ENCODE measurements around the gene OPHN1.

Gene OPHN1

GRCh38 chrX:68376373-68376772 is 56.9 kb downstream of the OPHN1 start:
- Histone ChIP-seq H3K36me3 (ENCODE audit: insufficient read depth) (no peaks in the 10 kb centered on the region), H3K4me3 (IDR thresholded peaks at IDR 0.05; ENCODE audit: insufficient read depth, low read depth, low read length) (no peak overlapping the region), H3K27ac (no peak overlapping the region), H3K4me2 (no peak overlapping the region), H3K4me1 (ENCODE audit: low read depth, poor library complexity, severe bottlenecking) (no peaks in the 10 kb centered on the region), H4K20me1 (ENCODE audit: insufficient read depth) (no peaks in the 10 kb centered on the region), H3K9ac (no peak overlapping the region), H3K27me3 (ENCODE audit: insufficient read depth, low read depth) (no peaks in the 10 kb centered on the region), H2AFZ (ENCODE audit: low read depth) (no peak overlapping the region), H3K79me2 (ENCODE audit: insufficient read depth, low read depth) (no peaks in the 10 kb centered on the region)
- no peak for TF ChIP-seq CTCF (conservative IDR thresholded peaks at IDR 0.05; ENCODE audit: low read depth, low read length)

- Histone ChIP-seq H3K4me2 (no peak overlapping the region), H3K9ac (no peak overlapping the region), H2AFZ (ENCODE audit: low read depth) (no peak overlapping the region), H3K4me1 (ENCODE audit: low read depth, poor library complexity, severe bottlenecking) (no peaks in the 10 kb centered on the region), H3K4me3 (IDR thresholded peaks at IDR 0.05; ENCODE audit: insufficient read depth, low read depth, low read length) (no peak overlapping the region), H4K20me1 (ENCODE audit: insufficient read depth) (no peaks in the 10 kb centered on the region), H3K79me2 (ENCODE audit: insufficient read depth, low read depth) (no peaks in the 10 kb centered on the region), H3K27ac (no peak overlapping the region), H3K36me3 (ENCODE audit: insufficient read depth) (no peaks in the 10 kb centered on the region), H3K27me3 (ENCODE audit: insufficient read depth, low read depth) (no peaks in the 10 kb centered on the region)
- no peak for TF ChIP-seq CTCF (conservative IDR thresholded peaks at IDR 0.05; ENCODE audit: low read depth, low read length)
Measured at GRCh38 chrX:68375803-68376202, 57.5 kb downstream of the OPHN1 start.

GRCh38 chrX:68372665-68373064 is 60.6 kb downstream of the OPHN1 start:
- H3K4me2 ChIP-seq, result no peak overlapping the region
- no peak overlapping the region for H3K4me3 ChIP-seq (IDR thresholded peaks at IDR 0.05; ENCODE audit: insufficient read depth, low read depth, low read length)
- no peaks in the 10 kb centered on the region for H4K20me1 ChIP-seq (ENCODE audit: insufficient read depth)
- no peaks in the 10 kb centered on the region for H3K4me1 ChIP-seq (ENCODE audit: low read depth, poor library complexity, severe bottlenecking)
- H3K36me3 ChIP-seq (ENCODE audit: insufficient read depth), result no peaks in the 10 kb centered on the region
- no peak overlapping the region for H2AFZ ChIP-seq (ENCODE audit: low read depth)
- H3K9ac ChIP-seq, result no peak overlapping the region
- no peak overlapping the region for H3K27ac ChIP-seq
- H3K79me2 ChIP-seq (ENCODE audit: insufficient read depth, low read depth), result no peaks in the 10 kb centered on the region
- TF ChIP-seq CTCF (conservative IDR thresholded peaks at IDR 0.05; ENCODE audit: low read depth, low read length), result no peak
- no peaks in the 10 kb centered on the region for H3K27me3 ChIP-seq (ENCODE audit: insufficient read depth, low read depth)

GRCh38 chrX:68369559-68369958 is 63.7 kb downstream of the OPHN1 start:
- Histone ChIP-seq H3K4me1 (ENCODE audit: low read depth, poor library complexity, severe bottlenecking) (no peaks in the 10 kb centered on the region), H3K9ac (no peak overlapping the region), H3K27me3 (ENCODE audit: insufficient read depth, low read depth) (no peaks in the 10 kb centered on the region), H3K36me3 (ENCODE audit: insufficient read depth) (no peaks in the 10 kb centered on the region), H4K20me1 (ENCODE audit: insufficient read depth) (no peaks in the 10 kb centered on the region), H3K4me2 (no peak overlapping the region), H2AFZ (ENCODE audit: low read depth) (no peak overlapping the region), H3K79me2 (ENCODE audit: insufficient read depth, low read depth) (no peaks in the 10 kb centered on the region), H3K4me3 (IDR thresholded peaks at IDR 0.05; ENCODE audit: insufficient read depth, low read depth, low read length) (no peak overlapping the region), H3K27ac (no peak overlapping the region)
- TF ChIP-seq CTCF (conservative IDR thresholded peaks at IDR 0.05; ENCODE audit: low read depth, low read length), result no peak

GRCh38 chrX:68365341-68365740 is 68.0 kb downstream of the OPHN1 start:
- Histone ChIP-seq H3K36me3 (ENCODE audit: insufficient read depth) (no peaks in the 10 kb centered on the region), H4K20me1 (ENCODE audit: insufficient read depth) (no peaks in the 10 kb centered on the region), H3K4me1 (ENCODE audit: low read depth, poor library complexity, severe bottlenecking) (no peaks in the 10 kb centered on the region), H3K9ac (no peak overlapping the region), H3K4me2 (no peak overlapping the region), H3K27ac (no peak overlapping the region), H2AFZ (ENCODE audit: low read depth) (no peak overlapping the region), H3K4me3 (IDR thresholded peaks at IDR 0.05; ENCODE audit: insufficient read depth, low read depth, low read length) (no peak overlapping the region), H3K27me3 (ENCODE audit: insufficient read depth, low read depth) (no peaks in the 10 kb centered on the region), H3K79me2 (ENCODE audit: insufficient read depth, low read depth) (no peaks in the 10 kb centered on the region)
- no peak for TF ChIP-seq CTCF (conservative IDR thresholded peaks at IDR 0.05; ENCODE audit: low read depth, low read length)
